ENCODE measurements around the gene TUBB1. TPM values are rescaled to one million over a fixed set of nuclear protein-coding genes. Genes with fewer than 3 reads are reported as not detected.
"Not testable (repeated sequence)": the region's sequence is repeated elsewhere in the genome, so short reads cannot be mapped to it uniquely, and the experiment has no call there.

Gene TUBB1
- total RNA-seq, 1 donor from 2014 or later, result not detected

GRCh38 chr20:59005523-59006166, 13.6 kb upstream of the TUBB1 start:
- no peak for DNase-seq (ENCODE audit: low read depth, low spot score)

GRCh38 chr20:59006167-59006863, 12.9 kb upstream of the TUBB1 start:
- no peak for DNase-seq (ENCODE audit: low read depth, low spot score)

DNA sequence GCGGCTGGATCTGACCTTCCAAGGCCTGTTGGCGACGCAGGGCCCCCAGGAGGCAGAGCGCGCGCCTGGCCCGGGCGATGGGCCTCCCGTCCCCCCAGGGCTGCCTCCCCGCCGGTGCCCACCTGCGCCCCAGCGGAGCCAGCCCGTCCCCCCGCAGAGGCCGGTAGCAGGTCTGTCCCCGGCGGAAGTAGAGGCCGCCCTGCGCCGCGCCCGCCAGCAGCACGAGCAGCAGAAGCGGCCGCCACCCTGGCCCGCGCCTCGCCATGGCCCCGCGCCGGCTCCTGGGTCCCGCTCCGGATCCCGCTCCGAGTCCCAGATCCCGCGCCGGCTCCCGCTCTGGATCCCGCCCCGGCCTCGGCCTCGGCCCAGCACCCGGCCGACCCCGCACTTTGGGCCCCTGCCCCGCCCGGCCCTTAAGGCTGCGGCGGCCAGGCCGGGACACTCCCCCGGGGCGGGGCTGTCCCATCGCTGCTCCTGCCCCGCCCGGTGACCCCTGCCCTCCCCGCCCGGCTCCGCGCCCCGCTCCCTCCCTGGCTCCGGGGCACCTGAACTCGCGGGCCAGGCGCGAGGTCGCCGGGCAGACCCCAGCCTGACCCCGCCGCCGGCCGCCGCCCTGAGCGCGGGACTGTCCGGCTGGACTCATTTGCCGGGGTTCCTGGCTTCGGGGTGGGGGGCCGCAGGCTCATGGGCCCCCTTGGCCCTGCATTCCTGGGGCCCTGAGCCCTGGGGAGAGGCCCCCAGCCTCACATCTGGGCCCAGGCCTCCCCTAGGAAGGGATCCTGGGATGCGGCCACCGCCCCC, 12.2 kb upstream of the TUBB1 start, which contains the start of gene CTSZ:
Gene CTSZ (minus strand): TSS at position 391 of the 801 bp plus-strand sequence. CDS start 126 bp downstream, at position 265.
- no peak for DNase-seq (ENCODE audit: low read depth, low spot score)

DNA sequence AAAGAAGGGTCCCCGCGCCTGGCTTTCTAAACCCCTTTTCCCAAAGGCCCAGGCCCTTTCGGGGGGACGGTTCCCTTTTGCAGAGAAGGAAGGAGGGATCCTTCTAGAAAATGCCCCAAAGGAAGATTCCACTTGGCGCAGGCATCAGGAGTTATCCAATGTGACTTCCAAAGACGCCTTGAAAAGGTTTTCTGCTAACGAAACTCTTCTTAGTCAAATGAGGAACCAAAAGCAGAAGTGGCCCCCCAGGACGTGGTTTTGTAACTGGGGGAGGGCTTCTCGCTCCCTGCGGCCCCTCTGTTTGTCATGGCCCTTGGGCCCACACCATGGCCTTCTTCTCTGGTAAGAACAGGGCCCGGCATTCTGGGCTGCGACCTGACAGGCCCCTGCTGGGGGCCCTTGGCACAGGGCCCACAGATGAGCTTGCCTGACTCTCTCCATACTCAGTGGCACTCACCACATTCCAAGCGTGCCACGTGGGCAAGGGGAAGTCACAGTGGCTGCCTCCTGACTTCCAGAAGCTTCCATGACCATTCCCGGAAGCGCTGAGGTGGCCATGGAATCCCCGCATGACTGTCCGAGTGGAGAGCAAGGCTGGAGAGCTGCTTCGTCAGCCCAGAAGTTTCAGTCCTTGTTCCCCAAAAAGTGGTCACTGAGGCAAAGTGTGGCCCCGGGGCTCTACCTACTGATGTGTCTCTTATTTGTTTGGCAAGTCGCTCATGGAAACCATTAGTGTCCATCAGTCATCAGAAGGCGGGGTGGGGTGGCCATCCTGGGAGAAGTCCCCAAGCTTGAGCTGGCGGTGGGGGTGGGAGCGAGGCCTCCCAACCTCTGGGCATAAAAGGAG, 11.3 kb upstream of the TUBB1 start:
- no peak for DNase-seq (ENCODE audit: low read depth, low spot score)

DNA sequence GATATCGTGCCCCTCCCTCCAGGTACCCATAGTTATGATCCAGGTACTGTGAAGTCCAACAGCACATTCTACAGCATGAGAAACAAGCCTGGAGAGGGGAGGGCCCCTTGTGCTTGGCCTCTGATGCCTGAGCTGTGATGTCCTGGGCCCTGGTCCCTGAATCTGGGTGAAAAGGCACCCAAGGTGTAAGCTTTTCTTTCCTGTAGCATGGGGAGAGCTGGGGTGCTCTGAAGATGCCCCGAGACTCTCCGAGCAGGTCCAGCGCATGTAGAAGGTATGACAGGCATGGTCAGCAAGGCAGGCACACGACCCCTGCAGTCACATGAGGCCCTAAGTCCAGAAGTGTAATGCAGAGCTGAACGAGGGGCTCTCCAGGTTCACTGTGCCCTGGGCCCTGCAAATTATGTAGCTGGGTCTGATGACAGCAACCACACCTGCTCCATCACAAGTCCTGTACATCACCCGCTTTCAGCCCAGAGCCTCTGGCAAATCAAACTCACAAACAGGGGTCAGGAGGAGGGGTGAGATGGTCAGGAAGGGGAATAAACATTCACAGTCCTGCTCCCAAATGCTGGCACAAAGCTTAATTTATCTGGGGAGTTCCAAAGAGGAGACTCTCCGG, 10.4 kb upstream of the TUBB1 start:
- DNase-seq (ENCODE audit: low read depth, low spot score), result no peak

GRCh38 chr20:59010321-59010994, 8.8 kb upstream of the TUBB1 start:
- peak; percentile 46 for DNase-seq (ENCODE audit: low read depth, low spot score)

DNA sequence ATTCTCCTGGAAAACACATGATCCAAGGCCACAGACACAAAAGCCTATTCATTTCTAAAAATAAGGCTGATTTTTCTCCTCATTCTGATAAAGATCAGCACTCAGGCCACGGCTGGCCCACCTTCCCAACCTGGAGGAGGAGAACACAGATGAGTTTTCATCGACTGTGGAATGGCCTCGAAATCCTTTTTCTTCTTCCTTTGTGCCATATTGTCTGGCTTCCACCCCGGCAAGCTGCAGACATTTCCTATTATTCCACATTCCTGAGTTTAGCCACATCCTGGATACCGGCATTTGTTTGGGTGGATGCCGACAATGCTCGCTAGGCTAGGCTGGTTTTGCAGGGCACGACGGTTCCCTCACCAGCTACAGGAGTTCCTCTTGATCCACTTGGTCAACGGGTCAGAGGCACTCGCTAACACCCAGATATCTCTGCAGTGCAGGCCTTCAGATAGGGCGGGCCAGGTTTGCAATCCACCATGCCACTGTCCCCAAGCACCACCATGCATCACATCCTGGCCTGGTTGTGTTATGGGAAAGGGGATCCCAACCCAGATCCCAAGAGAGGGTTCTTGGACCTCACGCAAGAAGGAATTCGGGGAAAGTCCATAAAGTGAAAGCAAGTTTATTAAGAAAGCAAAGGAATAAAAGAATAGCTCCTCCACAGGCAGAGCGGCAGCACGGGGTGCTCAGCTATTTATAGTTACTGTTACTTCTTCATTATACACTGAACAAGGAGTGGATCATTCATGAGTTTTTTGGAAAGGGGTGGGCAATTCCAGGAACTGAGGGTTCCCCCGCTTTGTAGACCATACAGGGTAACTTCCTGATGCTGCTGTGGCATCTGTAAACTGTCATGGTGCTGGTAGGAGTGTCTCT, 8.0 kb upstream of the TUBB1 start:
- peak; percentile 93 for DNase-seq (ENCODE audit: low read depth, low spot score)

- DNase-seq (ENCODE audit: low read depth, low spot score), result not testable (repeated sequence)
Observed at GRCh38 chr20:59011874-59012157, 7.4 kb upstream of the TUBB1 start.

GRCh38 chr20:59013031-59013951, 5.9 kb upstream of the TUBB1 start:
- no peak for DNase-seq (ENCODE audit: low read depth, low spot score)

DNA sequence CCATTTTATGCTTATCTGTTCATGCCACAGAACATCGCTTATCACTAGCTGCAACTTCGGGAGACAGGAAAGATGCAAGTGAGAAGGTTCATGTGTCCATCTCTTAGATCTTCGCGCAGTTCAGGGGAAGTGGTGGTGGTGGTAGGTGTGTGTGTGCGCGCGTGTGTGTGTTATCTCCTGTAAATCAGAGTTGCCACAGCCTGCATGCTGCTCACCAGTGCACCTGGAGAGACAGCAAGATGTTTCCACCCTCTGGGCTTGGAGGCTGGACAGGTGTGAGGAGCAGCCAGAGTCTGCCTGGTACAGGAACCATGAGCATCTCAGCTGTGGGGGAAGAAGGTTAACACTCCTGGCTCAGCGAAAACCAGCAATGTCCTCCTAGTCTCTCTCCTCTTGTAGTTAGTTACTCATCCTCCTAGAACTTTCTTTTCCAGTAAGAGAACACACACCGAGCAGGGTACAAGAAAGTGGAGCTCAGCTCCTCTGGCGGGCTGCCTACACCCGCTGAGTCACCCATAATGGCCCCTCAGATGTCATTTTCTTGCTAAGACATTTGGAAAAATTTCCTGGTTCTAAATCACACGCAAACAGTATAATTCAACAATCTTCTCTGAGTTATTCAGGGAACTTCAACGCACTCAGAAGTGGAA, 5.1 kb upstream of the TUBB1 start:
- DNase-seq (ENCODE audit: low read depth, low spot score), result no peak

- DNase-seq (ENCODE audit: low read depth, low spot score), result no peak
Observed at GRCh38 chr20:59014680-59015389, 4.4 kb upstream of the TUBB1 start.

GRCh38 chr20:59015411-59015810, 3.8 kb upstream of the TUBB1 start:
- no peak for DNase-seq (ENCODE audit: low read depth, low spot score)

GRCh38 chr20:59015812-59016711, 3.2 kb upstream of the TUBB1 start:
- no peak for DNase-seq (ENCODE audit: low read depth, low spot score)

DNA sequence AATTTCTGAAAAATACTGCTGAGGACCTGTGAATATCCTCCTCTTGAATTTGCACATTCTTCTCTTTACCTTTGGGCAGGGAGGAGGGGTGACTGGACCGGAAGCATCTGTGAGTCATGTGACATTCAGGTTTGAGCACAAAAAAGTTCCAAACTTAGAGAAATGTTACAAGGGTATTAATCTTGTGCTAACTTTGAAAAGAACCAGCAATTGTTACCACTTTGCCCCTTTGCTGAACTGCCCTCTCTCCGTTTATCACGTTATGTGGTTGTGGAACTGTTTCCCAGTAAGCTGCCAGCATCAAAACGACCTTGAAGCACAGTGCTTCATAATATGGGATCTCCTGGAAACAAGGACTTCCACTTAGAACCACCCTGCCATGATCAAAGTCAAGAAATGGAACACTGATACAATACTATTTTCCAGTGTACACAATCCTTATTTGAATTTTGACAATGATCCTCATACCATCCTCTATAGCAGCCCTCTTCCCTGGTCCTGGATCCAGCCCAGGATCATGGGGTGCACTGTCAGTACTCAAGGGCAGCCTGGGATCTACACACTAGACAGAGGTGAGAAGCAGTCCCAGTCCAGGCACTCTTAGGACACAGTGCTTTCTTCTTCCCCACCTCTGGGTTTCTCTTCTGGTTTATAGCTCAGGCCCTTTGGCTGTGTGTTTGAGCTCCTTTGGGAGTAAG, 2.3 kb upstream of the TUBB1 start:
- DNase-seq (ENCODE audit: low read depth, low spot score), result no peak

DNA sequence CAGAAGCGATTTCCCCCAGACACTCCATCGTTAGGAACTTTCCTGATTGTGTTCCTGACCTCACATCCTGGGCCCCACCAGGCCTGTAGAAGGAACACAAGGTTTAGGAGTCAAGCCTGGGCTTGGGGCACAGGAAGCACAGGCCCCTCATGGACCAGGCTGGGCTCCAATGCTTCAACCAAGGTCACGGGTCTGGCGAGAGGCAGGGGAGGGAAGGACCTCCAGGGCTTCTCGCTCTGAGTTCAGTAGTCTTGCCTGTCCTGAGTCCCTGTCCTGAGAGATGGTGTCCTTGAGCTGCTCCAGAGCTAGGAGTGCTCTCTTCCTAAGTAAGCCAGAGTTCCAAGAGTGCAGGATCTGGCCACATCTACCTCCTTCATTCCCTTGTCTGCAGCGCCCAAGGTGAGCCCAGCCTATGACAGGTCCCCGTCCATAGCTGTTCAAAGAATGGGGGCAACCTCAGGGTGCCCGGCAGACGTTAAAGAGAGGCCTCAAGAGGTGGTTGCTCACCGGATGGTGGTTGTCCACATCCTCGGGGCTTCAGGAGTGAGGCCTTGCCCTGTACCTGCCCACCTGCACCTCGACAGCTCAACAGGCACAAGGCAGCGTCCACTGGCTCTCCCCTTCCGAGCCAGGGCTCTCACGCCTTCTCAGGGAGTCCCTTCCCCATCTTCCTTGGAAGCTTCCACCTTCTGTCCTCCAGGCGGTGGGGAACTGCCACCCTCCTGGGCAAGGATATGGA, 1.6 kb upstream of the TUBB1 start:
- DNase-seq (ENCODE audit: low read depth, low spot score), result no peak

Measured in pulmonary artery endothelial cell (primary cell).